Duodenal mucosa (tissue), 2 donors: ENCODE data around the gene ITPR2.
A peak's percentile ranks its signal among the peaks of the same experiment; 100 is the strongest.
"Not testable (repeated sequence)": the region's sequence is repeated elsewhere in the genome, so short reads cannot be mapped to it uniquely, and the experiment has no call there.

ENCODE experiments used
- H3K27ac ChIP-seq: one replicate; pipeline ENCODE4 v1.7.0; 2013; ENCODE audit warnings: low read depth, low read length
- H3K27me3 ChIP-seq, 2 donors: one replicate each; pipeline ENCODE4 v1.7.0; 2013; ENCODE audit warnings: low read length in 2 of 2, control low read depth in 1 of 2; ENCODE audit not compliant: insufficient read depth in 2 of 2, control insufficient read depth in 1 of 2
- H3K36me3 ChIP-seq, 2 donors: one replicate each; pipeline ENCODE4 v1.7.0; 2013; ENCODE audit warnings: low read length in 2 of 2, control low read depth in 1 of 2; ENCODE audit not compliant: insufficient read depth in 2 of 2, control insufficient read depth in 1 of 2
- H3K4me1 ChIP-seq, 2 donors: one replicate each; pipeline ENCODE4 v1.7.0; 2013; ENCODE audit warnings: low read length in 2 of 2, control low read depth in 1 of 2; ENCODE audit not compliant: insufficient read depth in 2 of 2, control insufficient read depth in 1 of 2
- H3K4me3 ChIP-seq, 2 donors: one replicate each; pipeline ENCODE4 v1.7.0; 2013; ENCODE audit warnings: low read length in 2 of 2, low read depth in 1 of 2
- H3K9ac ChIP-seq, 2 donors: one replicate each; pipeline ENCODE4 v1.7.0; 2013; ENCODE audit warnings: low read length in 2 of 2, low read depth in 1 of 2
- H3K9me3 ChIP-seq, 2 donors: one replicate each; pipeline ENCODE4 v1.7.0; 2013; ENCODE audit warnings: low read length in 2 of 2, control low read depth in 1 of 2; ENCODE audit not compliant: control insufficient read depth in 1 of 2

ITPR2 gene

GRCh38 chr12:26834503-26835060 lies 1.6 kb upstream of the ITPR2 start:
- H3K9ac ChIP-seq, H3K4me3 ChIP-seq, H3K27me3 ChIP-seq, H3K36me3 ChIP-seq, H3K9me3 ChIP-seq, H3K27ac ChIP-seq: not testable (repeated sequence)
- peaks cover 16 to 20% of the 10 kb centered on the region in 2 donors for H3K4me1 ChIP-seq

DNA sequence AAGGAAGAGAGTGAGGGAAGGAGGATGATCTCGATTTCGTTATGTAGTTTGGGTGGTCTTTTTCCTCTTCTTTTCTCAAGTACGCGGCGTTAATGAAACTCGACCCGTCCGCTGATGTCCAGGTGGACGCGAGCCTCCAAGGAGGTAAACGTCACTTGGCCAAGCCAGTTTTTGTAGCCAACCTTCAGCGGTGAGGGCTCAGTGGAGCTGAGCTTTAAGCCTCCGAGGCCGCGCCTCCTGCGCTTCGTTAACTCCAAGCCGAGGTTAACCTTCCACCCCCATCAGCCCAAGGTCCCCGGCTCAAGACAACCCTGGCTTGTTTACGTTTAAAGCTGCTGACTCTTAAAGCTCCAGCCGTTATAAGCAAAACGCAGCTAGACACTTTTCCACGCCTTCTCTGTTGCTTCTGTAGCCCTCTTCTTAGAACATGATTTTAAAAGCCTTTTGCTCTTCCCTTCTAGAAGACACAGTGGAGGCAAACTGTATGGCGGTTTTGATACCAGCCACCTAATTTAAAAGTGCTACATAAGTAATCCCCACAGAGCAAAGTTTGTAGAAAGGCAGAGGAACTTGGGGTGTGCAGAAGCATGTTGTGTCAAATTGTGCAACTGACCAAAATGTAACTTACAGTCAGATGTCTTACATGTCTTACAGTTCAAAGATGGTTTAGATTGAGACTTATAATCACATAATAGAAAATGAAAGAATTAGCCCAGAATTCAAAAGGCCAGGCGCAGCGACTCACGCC lies 923 bp upstream of the ITPR2 start:
- H3K9ac ChIP-seq, result peak overlapping the region; percentile 46 to 51
- no peaks in the 10 kb centered on the region for H3K27me3 ChIP-seq
- no peaks in the 10 kb centered on the region for H3K9me3 ChIP-seq
- peak overlapping the region; percentile 68 to 83 for H3K4me3 ChIP-seq
- H3K27ac ChIP-seq, result peak overlapping the region; percentile 39
- no peaks in the 10 kb centered on the region for H3K36me3 ChIP-seq
- peaks cover 16 to 20% of the 10 kb centered on the region in 2 donors for H3K4me1 ChIP-seq

DNA sequence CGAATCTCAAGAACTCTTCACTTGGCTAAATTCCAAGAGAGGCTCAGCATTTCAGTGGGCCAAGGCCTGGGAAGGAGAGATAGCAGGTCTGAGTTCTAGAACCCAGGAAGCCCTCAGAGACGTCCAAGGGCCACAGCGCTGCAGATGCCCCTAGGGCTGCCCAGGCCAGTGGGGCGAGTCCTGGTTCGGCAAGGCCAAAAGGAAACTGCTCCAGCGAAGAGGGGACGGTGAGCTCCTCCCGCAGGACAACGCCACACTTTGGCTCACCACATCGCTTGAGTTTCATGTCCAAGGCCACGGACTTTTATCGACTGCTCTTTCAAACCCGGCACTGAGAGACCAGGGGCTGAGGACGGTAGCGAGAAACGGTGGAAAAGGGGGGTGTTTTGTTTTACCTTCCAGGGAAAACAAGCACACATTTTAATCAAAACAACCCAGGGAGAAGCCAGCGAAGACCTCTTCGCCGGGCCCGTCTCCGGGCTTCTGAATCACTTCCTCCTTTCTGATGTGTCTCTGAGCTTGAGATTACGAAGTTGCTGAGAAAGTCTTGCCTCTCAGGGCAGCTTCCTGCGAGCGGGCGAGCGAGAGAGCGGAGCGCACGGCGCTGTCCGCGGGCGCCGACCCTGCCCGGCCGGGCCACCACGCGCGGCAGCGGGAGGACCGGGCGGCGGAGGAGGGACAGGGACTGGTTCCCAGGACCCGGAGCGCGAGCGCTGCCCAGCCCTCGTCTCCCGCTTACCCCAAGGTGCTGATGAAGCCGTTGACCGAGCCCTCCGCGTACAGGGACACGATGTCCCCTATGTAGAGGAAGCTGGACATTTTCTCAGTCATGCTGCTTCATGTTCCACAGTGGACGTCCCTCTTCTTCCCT lies 808 bp downstream of the ITPR2 start:
- peak overlapping the region; percentile 90 to 98 for H3K9ac ChIP-seq
- no peaks in the 10 kb centered on the region for H3K9me3 ChIP-seq
- peak overlapping the region; percentile 90 for H3K27ac ChIP-seq
- H3K4me1 ChIP-seq, result peaks cover 16 to 20% of the 10 kb centered on the region in 2 donors
- H3K4me3 ChIP-seq, result peak overlapping the region; percentile 95 to 96
- H3K27me3 ChIP-seq, result no peaks in the 10 kb centered on the region
- H3K36me3 ChIP-seq, result no peaks in the 10 kb centered on the region

DNA sequence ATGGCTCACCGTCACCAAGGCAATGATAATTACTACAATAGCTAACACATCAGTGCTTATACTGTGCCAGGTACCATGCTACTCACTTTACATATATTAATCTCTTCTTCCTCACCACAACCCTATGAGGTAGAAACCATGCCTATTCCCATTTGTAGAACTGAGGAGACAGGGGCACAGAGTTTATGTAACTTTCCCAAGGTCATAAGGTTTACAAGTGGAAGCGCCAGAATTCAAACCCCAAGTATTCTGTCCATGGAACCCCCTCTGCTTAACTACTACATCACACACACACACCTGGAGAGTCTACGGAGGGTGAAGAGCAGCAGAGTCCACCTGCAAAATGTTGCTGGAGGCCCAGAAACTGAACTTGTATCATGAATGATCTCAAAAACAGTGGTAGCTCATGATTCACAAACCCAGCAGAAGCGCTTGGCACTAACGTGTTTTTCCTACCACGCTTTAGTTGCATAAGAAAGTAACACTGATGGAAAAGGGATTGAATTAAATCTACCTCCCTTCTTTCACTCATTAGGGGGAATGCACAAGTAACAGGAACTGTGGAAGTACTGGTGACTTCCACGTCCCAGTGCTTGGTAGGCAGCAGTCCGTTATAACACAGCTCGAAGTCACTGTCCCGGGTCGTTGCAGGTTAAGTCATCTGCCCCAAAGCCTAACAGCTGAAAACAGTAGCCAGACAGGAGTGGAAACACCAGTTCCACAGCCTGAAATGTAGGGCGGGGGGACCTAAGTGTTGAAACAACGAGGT lies 2.0 kb downstream of the ITPR2 start:
- H3K36me3 ChIP-seq, result no peaks in the 10 kb centered on the region
- no peak overlapping the region for H3K27ac ChIP-seq
- peak overlapping the region; percentile 62 to 70 for H3K4me3 ChIP-seq
- H3K4me1 ChIP-seq, result peaks cover 16 to 20% of the 10 kb centered on the region in 2 donors
- H3K27me3 ChIP-seq, result no peaks in the 10 kb centered on the region
- no peaks in the 10 kb centered on the region for H3K9me3 ChIP-seq
- H3K9ac ChIP-seq, result peak overlapping the region; percentile 4 to 35

- Histone ChIP-seq H3K9ac (no peak overlapping the region), H3K27ac (no peak overlapping the region), H3K4me3 (peak overlapping the region; percentile 13 to 62), H3K27me3 (no peaks in the 10 kb centered on the region), H3K4me1 (peaks cover 16 to 20% of the 10 kb centered on the region in 2 donors), H3K36me3 (no peaks in the 10 kb centered on the region), H3K9me3 (no peaks in the 10 kb centered on the region)
These were observed 2.6 kb downstream of the ITPR2 start for GRCh38 chr12:26830363-26830762.

DNA sequence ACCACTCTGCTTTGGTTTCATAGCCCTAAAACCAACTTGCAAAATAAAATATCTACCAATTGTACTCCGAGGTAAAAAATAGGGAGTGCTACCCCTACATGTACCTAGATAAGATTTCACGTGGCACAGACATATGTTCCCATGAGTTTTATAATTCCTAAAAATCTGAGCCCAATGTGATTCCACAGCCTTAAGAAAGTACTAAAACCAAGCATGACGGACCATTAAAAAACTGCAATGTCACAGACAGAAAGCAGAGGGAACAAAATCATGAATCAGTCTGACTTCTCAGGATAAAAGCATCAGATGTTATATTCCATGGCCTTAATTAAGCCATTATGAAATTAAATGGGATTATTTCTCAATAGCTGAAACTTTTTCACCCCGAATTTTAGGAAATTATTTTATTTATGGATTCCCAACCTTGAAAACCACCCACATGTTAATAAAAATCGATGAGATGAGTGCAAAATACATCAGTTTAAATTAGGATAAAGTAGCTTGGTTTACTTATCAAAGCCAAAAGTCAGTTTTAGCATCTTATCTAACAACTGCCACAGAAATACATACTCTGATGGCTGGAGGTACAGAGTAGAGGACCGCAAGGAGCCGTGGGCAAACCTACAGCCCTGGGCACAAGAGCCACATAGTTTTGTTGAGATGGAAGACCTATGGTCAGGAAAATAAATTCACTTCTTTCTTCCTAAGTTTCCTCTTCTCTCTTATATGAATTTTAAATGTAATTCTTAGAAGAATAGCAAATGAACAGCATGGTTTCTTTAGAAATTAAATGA lies 4.5 kb downstream of the ITPR2 start:
- H3K36me3 ChIP-seq, result no peaks in the 10 kb centered on the region
- H3K9me3 ChIP-seq, result no peaks in the 10 kb centered on the region
- H3K4me1 ChIP-seq, result peaks cover 10 to 13% of the 10 kb centered on the region in 2 donors
- no peak overlapping the region for H3K27ac ChIP-seq
- no peak overlapping the region for H3K9ac ChIP-seq
- no peaks in the 10 kb centered on the region for H3K27me3 ChIP-seq
- no peak overlapping the region for H3K4me3 ChIP-seq

DNA sequence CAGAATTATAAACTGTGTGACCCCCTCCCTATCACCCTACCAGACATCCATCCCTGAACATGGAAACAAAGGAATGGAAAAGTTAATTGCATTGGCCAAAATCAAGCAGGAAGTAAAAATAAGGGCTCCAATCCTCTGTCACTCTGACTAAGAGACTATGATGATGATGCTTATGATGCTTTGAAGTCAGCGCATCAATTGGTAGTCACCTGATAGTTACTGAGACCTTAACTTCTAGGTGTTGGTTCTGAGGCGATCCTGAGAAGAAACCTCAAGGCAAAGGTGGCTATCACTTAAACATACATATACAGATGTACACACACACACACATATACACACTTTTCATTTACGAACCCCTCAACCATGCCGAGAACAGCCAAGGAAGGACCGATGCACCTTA lies 6.6 kb downstream of the ITPR2 start:
- no peaks in the 10 kb centered on the region for H3K27me3 ChIP-seq
- no peak overlapping the region for H3K4me3 ChIP-seq
- H3K9me3 ChIP-seq, result no peaks in the 10 kb centered on the region
- no peak overlapping the region for H3K9ac ChIP-seq
- peaks cover 13 to 15% of the 10 kb centered on the region in 2 donors for H3K4me1 ChIP-seq
- no peak overlapping the region for H3K27ac ChIP-seq
- no peaks in the 10 kb centered on the region for H3K36me3 ChIP-seq

DNA sequence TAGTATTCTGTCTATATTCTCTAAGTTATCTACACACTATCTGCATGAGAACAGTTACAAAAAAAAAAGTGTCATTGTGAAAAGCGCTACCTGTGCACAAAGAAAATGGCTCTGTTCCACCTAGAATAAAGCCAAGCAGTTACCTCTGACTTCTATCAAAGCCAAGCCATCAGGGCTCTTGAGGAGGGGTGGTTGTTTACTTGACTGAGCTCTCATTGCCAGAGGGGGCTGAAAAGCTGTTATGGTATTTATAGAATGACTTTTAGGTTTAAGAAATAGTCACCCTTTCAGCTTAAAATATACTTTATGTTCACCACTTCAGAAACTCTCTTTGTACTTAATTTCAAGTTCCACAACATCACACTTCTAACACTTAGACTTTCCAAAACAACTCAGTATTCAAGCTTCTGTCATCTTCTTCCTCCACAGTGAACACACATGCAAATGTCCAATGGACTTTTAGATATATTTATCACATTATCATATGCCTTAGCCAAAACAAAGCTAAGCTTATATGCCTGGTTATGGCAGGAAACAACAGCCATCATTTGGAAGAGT lies 7.5 kb downstream of the ITPR2 start:
- no peak overlapping the region for H3K27ac ChIP-seq

GRCh38 chr12:26823390-26823789 lies 9.6 kb downstream of the ITPR2 start:
- Histone ChIP-seq H3K9me3 (no peaks in the 10 kb centered on the region), H3K27me3 (no peaks in the 10 kb centered on the region), H3K36me3 (no peaks in the 10 kb centered on the region), H3K4me3 (no peak overlapping the region), H3K9ac (no peak overlapping the region), H3K27ac (no peak overlapping the region), H3K4me1 (peaks cover 0 to 22% of the 10 kb centered on the region in 2 donors)

More for the DNA sequence above, 7.5 kb downstream of the ITPR2 start:
- Histone ChIP-seq H3K4me1 (peaks cover 4 to 15% of the 10 kb centered on the region in 2 donors), H3K4me3 (no peak overlapping the region), H3K9me3 (no peaks in the 10 kb centered on the region), H3K9ac (no peak overlapping the region), H3K27me3 (no peaks in the 10 kb centered on the region), H3K36me3 (no peaks in the 10 kb centered on the region)
